K562 (cell line): ENCODE results near the gene DNMT3A. TPM values are rescaled to one million over a fixed set of nuclear protein-coding genes. Genes with fewer than 3 reads are reported as not detected.

Experiments
- ATAC-seq: fragments of 200-7000 bp; cut with Tn5 transposase; 3 replicates; pipeline ENCODE4 v1.9.1; 2020; ENCODE audit warnings: moderate library complexity
- BruUV-seq: library from RNA; stranded (reverse); fragments of 400-500 nt; replicated peaks from 2 replicates; lab custom pipeline; 2021; lab: Mats Ljungman, UMichigan
- CTCF ChIA-PET: fragments of 300-600 bp; formaldehyde crosslinking; extraction: SDS; loops from one replicate; lab custom pipeline; 2021; ENCODE audit warnings: low intra/inter-chr PET ratio; lab: Yijun Ruan, JAX
- POLR2A ChIA-PET: fragments of 300-600, 350-650 bp; sonication (Branson Sonifier 250); formaldehyde crosslinking; extraction: SDS; loops from one replicate; lab custom pipeline; 2021; ENCODE audit warnings: antibody characterized with exemption, inconsistent platforms; lab: Yijun Ruan, JAX
- DNase-seq, 4 experiments: peaks; one replicate each; pipeline versions ENCODE4 v3.0.0 to v3.0.0-alpha.2; 2011 to 2018; ENCODE audit warnings: low spot score in 3 of 4, mixed read lengths in 3 of 4; ENCODE audit errors: extremely low read depth in 1 of 4
- FAIRE-seq: peaks from 2 replicates; lab custom pipeline; 2011; peaks lifted over from hg19 to GRCh38; lab: Jason Lieb, UNC
- H2AFZ ChIP-seq: 2 replicates; pipeline ENCODE4 v1.6.0; 2011; ENCODE audit warnings: low read depth, low read length, control low read depth, inconsistent platforms
- H3K27ac ChIP-seq: fragments of 200-600 bp; 3 replicates; pipeline ENCODE4 v1.8.0; 2011; ENCODE audit warnings: low read depth, mild to moderate bottlenecking, control low read depth, inconsistent platforms, low read length, moderate library complexity, mixed read lengths; ENCODE audit errors: extremely low read depth
- H3K27me3 ChIP-seq, 2 experiments: fragments of 300-600 bp in 1 of 2; 2 replicates in 1 of 2; 3 replicates in 1 of 2; pipeline versions ENCODE4 v1.6.0 to v1.8.0; 2011; ENCODE audit warnings: inconsistent platforms in 2 of 2, low read length in 2 of 2, mild to moderate bottlenecking in 1 of 2, mixed read lengths in 1 of 2, moderate library complexity in 1 of 2; ENCODE audit not compliant: control insufficient read depth in 2 of 2, insufficient read depth in 2 of 2
- H3K36me3 ChIP-seq: fragments of 300-600 bp; 3 replicates; pipeline ENCODE4 v1.8.0; 2011; ENCODE audit warnings: mild to moderate bottlenecking, low read length, inconsistent platforms; ENCODE audit not compliant: control insufficient read depth, insufficient read depth
- H3K4me1 ChIP-seq, 2 experiments: fragments of 200-600 bp in 1 of 2; replicated peaks in 1 of 2; 2 replicates in 1 of 2; 3 replicates in 1 of 2; pipeline versions ENCODE4 v1.5.1 to v1.8.0; 2011; ENCODE audit warnings: inconsistent platforms in 2 of 2, low read length in 2 of 2, mild to moderate bottlenecking in 1 of 2, mixed read lengths in 1 of 2, moderate library complexity in 1 of 2; ENCODE audit not compliant: control insufficient read depth in 2 of 2, insufficient read depth in 2 of 2
- H3K4me2 ChIP-seq: 2 replicates; pipeline ENCODE4 v1.6.1; 2011; ENCODE audit warnings: low read length, control low read depth, inconsistent platforms, mixed read lengths; ENCODE audit not compliant: insufficient read depth
- H3K4me3 ChIP-seq: fragments of 200-600 bp; sonication (generic), shearing (Covaris generic); 2 replicates; pipeline ENCODE4 v1.5.1; 2016; ENCODE audit warnings: control low read depth, inconsistent platforms
- H3K79me2 ChIP-seq: fragments of 200-600 bp; 3 replicates; pipeline ENCODE4 v1.8.0; 2011; ENCODE audit warnings: low read length, inconsistent platforms; ENCODE audit not compliant: control insufficient read depth, insufficient read depth
- H3K9ac ChIP-seq, 2 experiments: 2 replicates each; pipeline versions ENCODE4 v1.6.0 to v1.6.1; 2011; ENCODE audit warnings: low read depth in 2 of 2, low read length in 2 of 2, control low read depth in 1 of 2, inconsistent platforms in 1 of 2, mild to moderate bottlenecking in 1 of 2, mixed read lengths in 1 of 2; ENCODE audit not compliant: insufficient read depth in 1 of 2
- H3K9me1 ChIP-seq: one replicate; pipeline ENCODE4 v1.6.0; 2011; ENCODE audit warnings: inconsistent platforms, mild to moderate bottlenecking, low read length, moderate library complexity; ENCODE audit not compliant: control insufficient read depth, insufficient read depth
- H3K9me3 ChIP-seq: replicated peaks from 2 replicates; pipeline ENCODE4 v1.5.1; 2011; ENCODE audit warnings: low read depth, low read length, inconsistent platforms; ENCODE audit not compliant: control insufficient read depth, insufficient read depth
- H4K20me1 ChIP-seq: replicated peaks from 2 replicates; pipeline ENCODE4 v1.6.1; 2011; ENCODE audit warnings: low read length, inconsistent platforms, mixed read lengths; ENCODE audit not compliant: control insufficient read depth, insufficient read depth
- ARID1B ChIP-seq: fragments of 450-650 bp; IDR thresholded peaks from 2 replicates; pipeline ENCODE4 v1.6.1; 2016; ENCODE audit warnings: antibody characterized with exemption, mild to moderate bottlenecking, inconsistent platforms
- CBFA2T3 ChIP-seq: fragments of 450-650 bp; IDR thresholded peaks from 2 replicates; pipeline ENCODE4 v1.6.1; 2017
- DPF2 ChIP-seq: fragments of 450-650 bp; IDR thresholded peaks from 2 replicates; pipeline ENCODE4 v1.6.1; 2016
- E2F6 ChIP-seq, 2 experiments: IDR thresholded peaks; 2 replicates each; pipeline ENCODE4 v1.6.1; 2011; ENCODE audit warnings: borderline replicate concordance in 1 of 2, control low read depth in 1 of 2, low read depth in 1 of 2, low read length in 1 of 2, mild to moderate bottlenecking in 1 of 2, mixed read lengths in 1 of 2, moderate library complexity in 1 of 2; ENCODE audit not compliant: insufficient read depth in 1 of 2, insufficient read length in 1 of 2, poor library complexity in 1 of 2, severe bottlenecking in 1 of 2; ENCODE audit errors: extremely low read depth in 1 of 2
- ETV1 ChIP-seq: fragments of 450-650 bp; conservative IDR thresholded peaks from 2 replicates; pipeline ENCODE4 v1.6.1; 2016; ENCODE audit warnings: missing genetic modification characterization, control low read depth, low read depth, missing compliant biosample characterization
- GATAD2A ChIP-seq: fragments of 450-650 bp; IDR thresholded peaks from 2 replicates; pipeline ENCODE4 v1.6.1; 2017
- HES1 ChIP-seq: fragments of 450-650 bp; IDR thresholded peaks from 2 replicates; pipeline ENCODE4 v1.6.1; 2016; ENCODE audit warnings: low read depth, mild to moderate bottlenecking, moderate library complexity
- KAT2B ChIP-seq: IDR thresholded peaks from one replicate; pipeline ENCODE4 v1.6.1; 2012; ENCODE audit warnings: low read depth, mild to moderate bottlenecking, control low read depth, inconsistent platforms, low read length, moderate library complexity
- MAZ ChIP-seq, 2 experiments: fragments of 450-650 bp in 1 of 2; sonication (generic) in 1 of 2; formaldehyde crosslinking; IDR thresholded peaks in 1 of 2; conservative IDR thresholded peaks in 1 of 2; 2 replicates each; pipeline versions ENCODE4 v1.4.0 to v1.5.0; 2020; ENCODE audit warnings: mild to moderate bottlenecking in 1 of 2, missing genetic modification reagents in 1 of 2
- MITF ChIP-seq: IDR thresholded peaks from 2 replicates; pipeline ENCODE4 v1.6.1; 2014; ENCODE audit warnings: antibody characterized with exemption
- NFATC3 ChIP-seq: fragments of 450-650 bp; IDR thresholded peaks from 2 replicates; pipeline ENCODE4 v1.6.1; 2017; ENCODE audit warnings: mild to moderate bottlenecking
- NR4A1 ChIP-seq, 2 experiments: fragments of 250-450 bp in 1 of 2; fragments of 450-650 bp in 1 of 2; sonication (Bioruptor Pico) in 1 of 2; IDR thresholded peaks; 2 replicates each; pipeline versions ENCODE4 v1.4.0 to v1.6.1; 2016 to 2020; ENCODE audit warnings: mild to moderate bottlenecking in 2 of 2, missing compliant biosample characterization in 1 of 2, missing genetic modification characterization in 1 of 2, moderate library complexity in 1 of 2
- PHB ChIP-seq: fragments of 250-450 bp; sonication (Bioruptor Pico); IDR thresholded peaks from 2 replicates; pipeline ENCODE4 v1.5.0; 2021
- PRPF4 ChIP-seq: fragments of 200-400 bp; formaldehyde crosslinking; IDR thresholded peaks from one replicate; pipeline ENCODE4 v1.6.1; 2017; ENCODE audit warnings: low read length, low read depth, mild to moderate bottlenecking; ENCODE audit not compliant: insufficient read depth, poor library complexity, severe bottlenecking
- RBFOX2 ChIP-seq: fragments of 200-400 bp; formaldehyde crosslinking; IDR thresholded peaks from 2 replicates; pipeline ENCODE4 v1.6.1; 2017; ENCODE audit warnings: low read depth, mild to moderate bottlenecking, low read length, moderate library complexity
- SMARCA4 ChIP-seq: fragments of 450-650 bp; IDR thresholded peaks from 2 replicates; pipeline ENCODE4 v1.6.1; 2016
- TAL1 ChIP-seq: fragments of 450-650 bp; IDR thresholded peaks from 2 replicates; pipeline ENCODE4 v1.6.1; 2016; ENCODE audit warnings: mild to moderate bottlenecking
- ZBTB7A ChIP-seq: IDR thresholded peaks from 2 replicates; pipeline ENCODE4 v1.6.1; 2011; ENCODE audit warnings: low read depth, mild to moderate bottlenecking, low read length, moderate library complexity, borderline replicate concordance; ENCODE audit not compliant: control insufficient read depth
- ZKSCAN1 ChIP-seq: fragments of 150-350 bp; IDR thresholded peaks from 2 replicates; pipeline ENCODE4 v1.6.1; 2016; ENCODE audit warnings: low read depth, low read length
- ZNF589 ChIP-seq: fragments of 200-800 bp; sonication (Bioruptor generic); IDR thresholded peaks from 2 replicates; pipeline ENCODE4 v1.6.1; 2016; ENCODE audit warnings: low read depth, missing genetic modification characterization, missing compliant biosample characterization
- WGBS: fragments of 100-300 bp; shearing (Covaris generic); methylation state at CpG from one replicate; pipeline ENCODE4 v1.1.6; 2016; ENCODE audit warnings: low coverage, mixed read lengths; ENCODE audit not compliant: insufficient coverage; ENCODE audit errors: missing lambda C conversion rate; 5-methylcytosine and 5-hydroxymethylcytosine counted together
- in situ Hi-C: fragments of 300-500 bp; cut with MboI; formaldehyde crosslinking; loops from 4 replicates; pipeline ENCODE4 v1.15.0; 2018; ENCODE audit warnings: inconsistent platforms, mixed read lengths
- intact Hi-C: fragments of 100-400 bp; cut with micrococcal nuclease; formaldehyde crosslinking; loops from 2 replicates; pipeline ENCODE4 v1.14.2; 2022
- polyA plus RNA-seq, 8 experiments: library from polyadenylated mRNA; depleted of rRNA in 4 of 8; stranded (reverse) in 5 of 8; unstranded in 3 of 8; fragments of >200 nt; fragmentation: Nextera tagmentation in 2 of 8; fragmentation: Illumina TruSeq in 1 of 8; extraction: Ambion mirVana in 2 of 8; extraction: Trizol in 1 of 8; gene quantifications; 2 replicates each; pipeline versions ENCODE4 v1.2.1 to v1.2.3, GENCODE V29; 2011 to 2014; ENCODE audit warnings: inconsistent platforms in 1 of 8, missing spikeins in 1 of 8
- total RNA-seq, 7 experiments: library from RNA; depleted of rRNA in 6 of 7; stranded (reverse); fragments of >200 nt in 6 of 7; fragmentation: Illumina TruSeq in 2 of 7; extraction: Trizol in 2 of 7; gene quantifications; 2 replicates each; pipeline versions ENCODE4 v1.2.1 to v1.2.3, GENCODE V29; 2011 to 2021; ENCODE audit warnings: low replicate concordance in 1 of 7

The DNMT3A gene
- total and polyA plus RNA-seq, 9 of the 15 experiments (the other 6 are each of a cell fraction or from before 2014, with no cell fraction given): 3.0 to 16.0 (median 6.1) TPM

GRCh38 chr2:25222477-25223121 lies 119.1 kb downstream of the DNMT3A start:
- no TSS peak for BruUV-seq
- intact Hi-C loops: no loop called here
- Histone ChIP-seq H3K9ac (peak overlapping the region in 1 of 2 experiments; percentile 32; a peak in 2 of 4 replicates), H3K27me3 (no peaks in the 10 kb centered on the region), H3K4me2 (peak overlapping the region; percentile 31), H3K27ac (peak overlapping the region; percentile 67; the same call in 2 of the 3 replicates), H4K20me1 (no peaks in the 10 kb centered on the region), H3K9me1 (no peaks in the 10 kb centered on the region), H3K36me3 (no peaks in the 10 kb centered on the region), H2AFZ (peak overlapping the region; percentile 91), H3K9me3 (no peaks in the 10 kb centered on the region), H3K4me3 (no peak overlapping the region), H3K79me2 (no peaks in the 10 kb centered on the region), H3K4me1 (peaks cover 19 to 27% of the 10 kb centered on the region in 2 experiments; a peak in 4 of 5 replicates)
- in situ Hi-C loops: no loop called here
- WGBS: 30% methylated on average over 5 of the region's 5 CpGs
- ATAC-seq (peak; percentile 86), FAIRE-seq (peak; percentile 78), DNase-seq (peak; percentile 66 to 81 (median 74))
- ChIA-PET CTCF (no interaction called here), POLR2A (no interaction called here)
- TF ChIP-seq HES1 (no peak), SMARCA4 (peak; percentile 39; the same call in 1 of the 2 replicates), CBFA2T3 (peak; percentile 39; the same call in 1 of the 2 replicates), E2F6 (IDR thresholded peaks at IDR 0.05; ENCODE audit: borderline replicate concordance in 1 of 2, extremely low read depth in 1 of 2, insufficient read depth in 1 of 2, insufficient read length in 1 of 2, low read depth in 1 of 2, low read length in 1 of 2, poor library complexity in 1 of 2, severe bottlenecking in 1 of 2) (peak; percentile 70 to 74), NR4A1 (CRISPR knock-in tag; IDR thresholded peaks at IDR 0.05) (no peak), NR4A1 (tag; IDR thresholded peaks at IDR 0.05) (0 out of 2 replicates have a peak, but pooled peaks have one; percentile 58), TAL1 (peak; percentile 8; the same call in 1 of the 2 replicates), DPF2 (peak; percentile 47; the same call in 1 of the 2 replicates), ZBTB7A (peak; percentile 46), ARID1B (peak; percentile 37), KAT2B (no peak), PHB (CRISPR knock-in tag) (no peak), NFATC3 (no peak), MAZ (CRISPR knock-in tag; conservative IDR thresholded peaks at IDR 0.05 in 1 of 2, IDR thresholded peaks at IDR 0.05 in 1 of 2) (0 out of 4 replicates have a peak, but pooled peaks of 1 of the 2 experiments have one; percentile 20), MITF (no peak), ETV1 (tag) (peak; percentile 32; the same call in 1 of the 2 replicates), PRPF4 (no peak), ZKSCAN1 (no peak), RBFOX2 (0 out of 2 replicates have a peak, but pooled peaks have one; percentile 25), ZNF589 (CRISPR knock-in tag) (no peak), GATAD2A (0 out of 2 replicates have a peak, but pooled peaks have one; percentile 35)
